GM21423 (cell line): ENCODE data around the gene PCID2.
"Not testable (repeated sequence)": the region's sequence is repeated elsewhere in the genome, so short reads cannot be mapped to it uniquely, and the experiment has no call there.

Experiments
- ATAC-seq: cut with Tn5 transposase; IDR thresholded peaks from one replicate; pipeline ENCODE4 v1.9.1; 2021; ENCODE audit warnings: mild to moderate bottlenecking, moderate library complexity; ENCODE audit not compliant: unreplicated experiment

The PCID2 gene

DNA sequence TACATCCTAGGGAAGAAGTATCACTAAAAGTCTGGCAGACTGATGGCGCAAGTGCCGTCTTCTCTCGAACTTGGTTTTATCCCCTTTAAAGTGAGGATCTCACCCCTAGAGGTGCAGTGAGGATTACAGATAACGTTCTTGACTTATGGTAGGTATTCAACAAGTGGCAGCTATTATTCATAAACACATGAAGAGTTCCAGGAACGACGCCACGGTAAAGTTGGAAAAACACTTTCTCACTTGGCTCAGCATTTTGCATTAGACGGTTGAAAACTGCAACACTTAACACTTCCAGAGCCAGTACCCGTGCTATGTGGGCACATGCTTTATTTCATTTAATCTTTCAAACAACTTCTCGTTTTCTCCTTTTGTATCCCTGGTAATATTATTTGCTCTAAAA lies 41.3 kb downstream of the PCID2 start:
- ATAC-seq = no peak

DNA sequence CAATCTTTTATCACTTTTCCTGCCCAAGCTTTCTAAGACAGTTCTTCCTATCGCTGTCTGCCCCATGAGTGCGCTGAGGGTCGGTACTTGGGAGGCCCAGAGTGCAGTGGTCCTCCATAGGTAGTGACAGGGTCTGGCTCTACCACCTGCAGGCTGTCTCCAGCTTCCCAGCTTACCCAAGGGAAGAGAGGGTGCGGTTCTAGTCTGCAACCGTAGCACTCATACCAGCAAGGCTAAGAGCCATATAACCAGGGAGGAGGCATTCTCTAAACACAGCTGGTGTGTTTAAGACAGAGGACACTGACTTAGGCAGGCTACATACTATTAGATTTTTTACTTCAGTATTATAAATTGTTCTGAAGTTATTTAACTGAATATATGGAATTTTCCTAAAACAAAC lies 41.8 kb downstream of the PCID2 start:
- no peak for ATAC-seq

DNA sequence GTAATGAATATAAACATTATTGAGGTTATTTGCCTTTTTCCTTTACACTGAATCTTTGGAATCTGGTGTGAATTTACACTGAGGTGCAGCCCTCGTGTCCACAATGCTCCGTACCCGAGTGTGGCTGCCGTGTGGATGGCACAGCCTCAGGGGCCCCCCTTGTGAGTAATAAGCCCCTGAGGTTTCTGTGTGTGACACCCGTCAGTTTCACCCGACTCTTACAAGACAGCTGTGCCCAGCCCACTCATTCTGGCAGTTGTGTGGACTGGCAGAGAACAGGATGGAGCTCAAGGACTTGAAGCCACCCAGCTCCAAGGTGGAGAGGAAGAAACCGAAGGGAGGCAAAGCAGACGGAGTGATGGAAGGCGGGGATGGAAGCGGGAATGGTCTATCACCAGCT lies 42.2 kb downstream of the PCID2 start:
- ATAC-seq = no peak

DNA sequence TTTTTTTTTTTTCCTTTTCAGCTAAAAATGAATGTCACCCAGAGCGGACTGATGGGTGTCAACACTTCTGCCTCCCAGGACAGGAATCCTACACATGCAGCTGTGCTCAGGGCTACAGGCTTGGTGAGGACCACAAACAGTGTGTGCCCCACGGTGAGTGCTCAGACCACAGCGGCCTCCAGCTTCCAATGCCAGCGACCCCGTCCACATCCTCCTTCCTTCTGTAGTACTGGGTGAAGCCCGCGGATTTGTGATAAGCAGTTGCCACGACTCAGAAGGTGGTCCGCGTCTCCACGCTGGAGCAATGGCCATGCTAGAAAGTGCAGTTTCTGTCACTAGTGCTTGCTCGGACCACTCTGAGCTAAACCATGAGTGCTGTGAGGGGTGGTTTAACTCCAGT lies 44.0 kb downstream of the PCID2 start:
- ATAC-seq = no peak

DNA sequence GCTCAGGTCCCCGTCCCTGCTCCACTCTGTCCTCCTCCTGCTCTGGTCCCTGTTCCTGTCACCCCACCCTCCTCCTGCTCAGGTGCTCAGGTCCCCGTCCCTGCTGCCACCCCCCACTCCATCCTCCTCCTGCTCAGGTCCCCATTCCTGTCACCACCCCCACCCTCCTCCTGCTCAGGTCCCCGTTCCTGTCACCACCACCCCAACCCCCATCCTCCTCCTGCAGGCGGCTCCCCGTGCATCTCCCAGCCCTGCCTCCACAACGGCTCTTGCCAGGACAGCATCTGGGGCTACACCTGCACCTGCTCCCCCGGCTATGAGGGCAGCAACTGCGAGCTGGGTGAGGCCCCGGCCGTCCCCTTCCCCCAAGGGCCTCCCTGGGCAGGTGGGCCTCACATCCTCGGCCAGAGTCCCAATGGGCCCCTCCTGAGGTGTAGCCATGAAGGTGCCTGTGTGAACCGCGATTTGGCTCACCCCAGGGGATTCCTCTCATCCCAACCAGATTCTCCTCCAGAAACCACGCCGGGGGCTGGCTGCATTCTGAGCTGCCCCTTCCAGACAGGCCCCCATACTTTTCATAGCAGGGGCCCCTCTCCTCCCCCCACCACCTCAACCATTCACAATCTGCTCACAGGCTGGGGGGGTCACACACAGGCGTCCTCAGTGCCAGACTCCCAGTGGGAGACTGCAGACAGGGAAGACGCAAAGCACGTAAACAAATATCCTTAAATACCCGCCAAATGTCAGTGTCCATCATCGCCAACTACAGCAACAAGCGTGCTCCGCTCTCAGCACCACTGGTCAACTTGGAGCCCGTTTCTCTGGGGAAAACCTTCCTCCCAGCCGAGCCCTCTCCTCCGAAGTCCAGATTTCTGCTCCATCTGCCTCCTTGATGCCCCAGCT lies 45.4 kb downstream of the PCID2 start:
- no peak for ATAC-seq

DNA sequence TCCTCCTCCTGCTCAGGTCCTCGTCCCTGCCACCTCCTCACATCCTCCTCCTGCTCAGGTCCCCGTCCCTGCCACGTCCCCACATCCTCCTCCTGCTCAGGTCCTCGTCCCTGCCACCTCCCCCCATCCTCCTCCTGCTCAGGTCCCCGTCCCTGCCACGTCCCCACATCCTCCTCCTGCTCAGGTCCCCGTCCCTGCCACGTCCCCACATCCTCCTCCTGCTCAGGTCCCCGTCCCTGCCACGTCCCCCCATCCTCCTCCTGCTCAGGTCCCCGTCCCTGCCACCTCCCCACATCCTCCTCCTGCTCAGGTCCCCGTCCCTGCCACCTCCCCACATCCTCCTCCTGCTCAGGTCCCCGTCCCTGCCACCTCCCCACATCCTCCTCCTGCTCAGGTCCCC lies 46.5 kb downstream of the PCID2 start:
- not testable (repeated sequence) for ATAC-seq

DNA sequence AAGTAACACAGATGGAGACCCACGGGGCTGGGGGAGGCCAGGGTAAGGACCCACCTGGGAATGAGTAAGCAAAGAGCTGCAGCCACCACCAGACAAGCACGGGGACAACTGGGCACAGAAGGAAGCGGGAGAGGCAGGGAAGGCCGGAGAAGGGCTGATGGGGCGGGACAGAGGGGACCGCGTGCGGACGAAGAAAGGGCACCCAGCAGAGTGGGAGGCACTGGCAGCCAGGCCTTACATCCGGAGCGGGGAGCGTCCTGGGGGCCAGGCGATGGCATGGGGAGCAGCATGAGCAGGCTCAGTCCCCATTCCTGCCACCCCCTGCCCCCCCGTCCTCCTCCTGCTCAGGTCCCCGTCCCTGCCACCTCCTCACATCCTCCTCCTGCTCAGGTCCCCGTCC lies 47.0 kb downstream of the PCID2 start:
- no peak for ATAC-seq

DNA sequence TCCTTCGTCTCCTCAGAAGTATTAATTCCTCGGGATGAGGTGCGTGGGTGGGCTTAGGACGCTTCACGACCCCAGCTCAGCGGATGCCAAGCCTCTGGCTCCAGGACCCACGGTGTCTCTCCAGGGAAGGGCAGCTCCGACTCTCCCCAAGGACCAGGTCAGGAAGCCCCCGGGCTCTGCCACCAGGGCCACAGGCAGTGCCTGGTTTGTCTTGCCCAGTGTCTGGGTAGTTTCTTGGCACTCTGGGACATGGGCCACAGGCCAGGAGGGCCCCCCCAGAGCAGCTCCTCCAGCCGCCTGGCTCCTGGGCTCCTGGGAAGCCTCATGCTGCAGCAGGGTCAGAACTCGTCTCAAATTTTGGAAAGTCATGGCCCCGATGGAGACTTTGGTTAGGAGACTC lies 47.5 kb downstream of the PCID2 start:
- ATAC-seq = no peak

DNA sequence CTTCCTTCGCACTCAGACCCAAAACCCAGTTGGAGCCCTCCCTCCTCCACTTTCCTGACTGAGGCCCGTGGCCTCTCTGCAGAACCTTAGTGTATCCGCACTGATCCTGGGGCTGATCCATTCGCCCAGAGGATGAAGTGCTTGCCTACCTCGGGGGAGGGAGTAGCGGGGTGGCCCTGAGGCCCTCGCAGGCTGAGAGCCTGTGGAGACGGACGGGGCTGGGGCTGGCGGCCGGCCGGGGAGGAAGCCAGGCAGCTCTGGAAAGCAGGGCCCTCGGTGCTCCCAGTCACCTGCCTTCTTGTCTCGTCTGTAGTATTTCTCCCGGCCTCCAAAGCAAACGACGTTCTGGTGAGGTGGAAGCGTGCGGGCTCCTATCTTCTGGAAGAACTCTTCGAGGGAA lies 48.8 kb downstream of the PCID2 start:
- no peak for ATAC-seq

DNA sequence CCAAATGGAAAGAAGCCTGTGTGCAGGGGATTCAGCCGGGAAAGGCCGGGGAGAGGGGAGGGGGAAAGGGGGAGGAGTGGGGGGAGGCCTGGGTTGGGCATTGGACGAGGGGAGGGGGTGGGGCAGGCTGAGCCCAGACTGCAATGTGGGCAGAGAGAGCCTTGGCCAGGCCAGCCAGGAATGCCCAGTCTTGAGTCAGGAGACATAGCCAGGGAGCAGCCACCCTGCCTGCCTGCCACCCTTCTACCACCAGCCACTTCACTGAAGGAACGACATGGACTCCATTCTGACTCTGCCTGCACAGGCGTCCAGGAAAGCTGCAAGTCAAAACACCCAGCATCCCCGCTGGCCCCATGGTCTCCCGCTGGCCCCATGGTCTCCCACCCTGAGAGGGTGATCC lies 49.5 kb downstream of the PCID2 start:
- no peak for ATAC-seq

DNA sequence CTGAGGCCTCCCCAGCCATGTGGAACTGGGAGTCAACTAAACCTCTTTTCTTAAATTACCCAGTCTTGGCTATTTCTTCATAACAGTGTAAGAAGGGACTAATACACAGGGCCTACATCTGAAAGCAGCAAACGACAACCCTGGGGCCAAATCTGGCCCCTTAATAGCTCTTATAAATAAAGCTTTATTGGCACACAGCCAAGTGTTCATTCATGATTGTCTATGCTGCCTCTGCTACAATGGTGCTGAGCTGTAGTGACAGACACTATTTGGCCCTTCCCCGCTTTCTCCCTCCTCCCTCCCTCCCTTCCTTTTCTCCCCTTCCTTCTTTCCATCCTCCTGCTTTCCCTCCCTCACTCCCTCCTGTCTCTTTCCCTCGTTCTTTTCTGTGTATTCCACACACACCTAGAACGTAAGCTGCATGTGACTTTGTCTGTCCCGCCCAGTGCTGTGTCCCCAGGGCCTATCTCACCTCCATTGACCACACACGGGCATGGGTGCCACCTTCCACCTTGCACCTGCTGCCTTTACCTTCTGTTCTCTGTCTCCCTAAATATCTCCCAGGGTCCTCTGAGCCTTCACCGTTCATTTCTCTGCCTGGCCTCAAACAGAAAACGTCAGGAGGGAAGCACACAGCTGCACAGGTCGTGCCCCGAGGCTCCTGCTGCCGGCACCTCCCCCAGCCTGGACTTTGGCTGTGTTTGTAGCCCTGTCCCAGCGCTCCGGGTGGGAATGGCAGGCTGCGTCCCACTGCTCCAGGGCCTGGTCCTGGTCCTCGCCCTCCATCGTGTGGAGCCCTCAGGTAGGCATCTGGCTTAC lies 50.3 kb downstream of the PCID2 start, which contains the start of gene PROZ:
TSS of gene PROZ (plus strand) at position 720 of the 819 bp plus-strand sequence. CDS start at position 733, 13 bp downstream.
- no peak for ATAC-seq

DNA sequence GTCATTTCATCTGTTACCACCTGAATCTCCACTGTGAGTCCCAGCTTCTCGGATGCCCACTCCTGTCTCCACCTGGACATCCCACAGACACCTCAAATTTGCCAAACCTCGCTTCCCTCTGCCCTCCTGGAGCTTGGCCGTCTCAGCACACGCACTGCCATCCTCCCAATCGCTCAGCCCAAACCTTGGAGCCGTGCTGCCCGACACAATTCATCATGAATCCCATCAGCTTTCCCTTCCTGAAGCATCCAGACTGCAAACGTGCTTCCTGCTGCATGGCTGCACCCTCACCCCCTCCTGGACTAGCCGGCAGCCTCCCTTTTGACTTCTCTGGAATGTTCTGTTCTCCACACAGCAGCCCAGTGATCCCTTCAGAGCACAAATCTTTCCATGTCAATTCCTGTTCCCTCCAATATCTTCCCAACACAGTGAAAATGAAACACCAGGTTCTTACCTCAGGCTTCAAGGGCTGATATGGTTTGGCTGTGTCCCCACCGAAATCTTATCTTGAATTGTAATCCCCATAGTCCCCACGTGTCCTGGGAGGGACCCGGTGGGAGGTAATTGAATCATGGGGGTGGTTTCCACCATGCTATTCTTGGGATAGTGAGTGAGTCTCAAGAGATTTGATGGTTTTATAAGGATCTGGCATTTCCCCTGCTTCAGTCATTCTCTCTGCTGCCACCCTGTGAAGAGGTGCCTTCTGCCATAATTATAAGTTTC lies 51.1 kb downstream of the PCID2 start:
- no peak for ATAC-seq

DNA sequence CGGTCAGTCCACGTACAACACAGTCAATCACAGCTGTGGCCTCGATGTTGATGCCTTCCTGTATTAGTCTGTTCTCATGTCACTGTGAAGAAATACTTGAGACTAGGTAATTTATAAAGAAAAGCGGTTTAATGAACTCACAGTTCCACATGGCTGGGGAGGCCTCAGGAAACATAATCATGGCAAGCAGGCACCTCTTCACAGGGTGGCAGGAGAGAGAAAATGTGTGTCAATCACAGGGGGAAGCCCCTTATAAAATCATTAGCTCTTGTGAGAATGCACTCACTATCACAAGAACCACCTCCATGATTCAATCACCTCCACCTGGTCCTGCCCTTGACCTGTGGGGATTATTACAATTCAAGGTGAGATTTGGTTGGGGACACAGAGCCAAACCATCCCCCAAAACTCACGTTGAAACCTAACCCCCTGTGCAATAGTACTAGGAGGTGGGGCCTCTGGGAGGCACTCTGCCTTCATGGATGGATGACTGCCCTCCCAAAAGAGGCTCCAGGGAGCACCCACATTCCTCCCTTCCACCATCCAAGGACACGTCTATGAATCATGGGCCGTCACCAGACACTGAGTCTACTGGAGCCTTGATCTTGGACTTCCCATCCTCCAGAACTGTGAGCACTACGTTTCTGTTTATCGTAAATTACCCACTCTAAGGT lies 52.4 kb downstream of the PCID2 start:
- ATAC-seq = no peak

DNA sequence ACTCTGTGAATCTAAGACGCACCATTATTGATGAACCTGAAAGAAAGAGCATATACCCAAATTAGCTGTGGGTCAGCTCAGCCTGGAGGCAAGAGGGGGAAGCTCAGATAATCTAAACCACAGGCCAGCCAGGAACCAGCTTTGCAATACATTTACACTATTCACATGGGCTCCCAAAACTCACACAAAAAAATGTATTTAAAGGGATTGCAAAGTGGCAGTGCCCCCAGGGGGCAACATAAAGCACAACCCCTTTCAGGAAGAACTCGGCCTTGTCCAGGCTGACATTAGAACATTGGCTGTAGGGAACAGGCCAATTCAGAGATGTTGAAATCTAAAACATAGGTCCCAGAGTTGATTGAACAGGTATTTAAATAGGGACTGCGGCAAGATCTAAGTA lies 53.3 kb downstream of the PCID2 start:
- no peak for ATAC-seq

DNA sequence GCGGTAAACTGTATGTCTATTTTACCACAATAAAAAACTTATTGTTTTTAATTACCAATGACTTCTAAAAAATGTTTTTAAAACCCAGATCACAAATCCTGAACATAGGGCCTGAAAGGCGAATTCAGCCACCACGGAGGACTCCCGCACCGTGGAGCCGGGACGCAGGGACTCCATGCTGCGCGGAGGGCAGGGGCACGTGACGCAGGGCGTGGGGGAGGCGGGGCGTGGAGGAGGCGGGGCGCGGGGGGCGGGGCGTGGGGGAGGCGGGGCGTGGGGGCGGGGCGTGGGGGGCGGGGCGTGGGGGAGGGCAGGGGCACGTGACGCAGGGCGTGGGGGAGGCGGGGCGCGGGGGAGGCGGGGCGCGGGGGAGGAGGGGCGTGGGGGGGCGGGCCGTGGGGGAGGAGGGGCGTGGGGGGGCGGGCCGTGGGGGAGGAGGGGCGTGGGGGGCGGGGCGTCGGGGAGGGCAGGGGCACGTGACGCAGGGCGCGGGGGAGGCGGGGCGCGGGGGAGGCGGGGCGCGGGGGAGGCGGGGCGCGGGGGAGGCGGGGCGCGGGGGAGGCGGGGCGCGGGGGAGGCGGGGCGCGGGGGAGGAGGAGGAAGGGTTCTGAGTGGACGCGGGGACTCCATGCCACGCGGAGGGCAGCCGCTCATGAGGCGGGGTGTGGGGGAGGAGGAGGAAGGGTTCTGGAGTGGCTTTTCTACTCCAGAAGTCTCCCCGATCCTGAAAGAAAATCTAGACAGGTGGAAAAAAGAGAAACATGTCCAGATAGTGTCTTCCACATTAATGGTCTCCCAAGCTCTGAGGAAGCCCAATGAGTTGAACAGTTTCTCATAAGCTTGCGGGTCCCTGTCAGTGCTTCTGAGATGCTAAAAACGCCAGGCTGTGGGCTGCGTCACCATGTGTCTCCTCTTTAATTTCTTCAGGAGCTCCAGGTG lies 54.4 kb downstream of the PCID2 start:
- peak; percentile 70 for ATAC-seq

DNA sequence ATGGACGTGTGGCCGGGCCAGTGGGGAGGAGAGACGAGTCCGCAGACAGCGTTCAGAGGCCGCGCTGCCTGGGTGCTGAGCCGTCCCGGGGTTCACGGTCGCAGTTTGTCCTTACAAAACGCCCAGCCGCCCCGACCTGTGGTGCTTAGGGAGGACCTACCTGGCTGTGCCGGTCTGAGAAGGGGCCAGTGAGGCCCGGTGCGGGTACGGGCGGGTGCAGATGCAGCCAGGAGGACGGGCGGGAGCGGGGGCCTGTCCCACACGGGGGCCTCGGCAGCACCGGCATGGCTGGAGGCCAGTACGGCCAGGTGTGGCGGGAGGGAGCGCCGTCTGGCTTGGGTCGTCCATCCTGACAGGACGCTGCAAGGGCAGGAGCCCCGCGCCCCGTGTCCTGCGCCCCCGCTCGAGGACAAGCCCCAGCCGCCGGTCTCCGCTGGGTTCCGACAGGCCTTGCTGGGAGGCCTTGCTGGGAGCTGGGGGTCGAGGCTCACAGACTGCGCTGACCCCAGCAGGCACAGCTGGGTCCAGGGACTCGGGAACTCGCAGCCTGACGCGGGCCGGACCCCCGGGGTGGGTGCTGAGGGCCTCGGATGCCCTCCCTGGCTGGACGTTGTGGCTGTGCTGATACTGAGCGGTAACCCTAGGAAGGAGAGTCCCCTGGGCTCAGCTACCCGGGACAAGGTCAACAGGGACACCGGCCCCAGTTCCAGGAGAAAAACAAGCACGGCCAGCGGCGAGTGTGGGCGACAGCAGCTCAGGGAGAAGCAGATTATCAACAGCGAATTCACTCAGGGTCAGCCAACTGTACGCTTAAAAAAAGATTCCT lies 55.3 kb downstream of the PCID2 start:
- peak; percentile 23 for ATAC-seq

DNA sequence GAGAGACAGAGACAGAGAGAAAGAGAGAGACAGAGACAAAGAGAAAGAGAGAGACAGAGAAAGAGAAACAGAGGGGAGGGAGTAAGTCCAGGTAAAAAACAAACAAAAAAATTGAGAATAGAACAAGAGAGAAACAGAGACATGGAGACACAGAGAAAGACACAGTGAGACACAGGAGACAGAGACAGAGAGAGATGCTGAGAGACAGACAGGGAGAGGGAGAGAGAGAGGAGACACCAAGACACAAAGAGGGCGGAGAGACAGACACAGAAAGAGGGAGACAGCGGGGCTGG lies 55.8 kb downstream of the PCID2 start:
- no peak for ATAC-seq

DNA sequence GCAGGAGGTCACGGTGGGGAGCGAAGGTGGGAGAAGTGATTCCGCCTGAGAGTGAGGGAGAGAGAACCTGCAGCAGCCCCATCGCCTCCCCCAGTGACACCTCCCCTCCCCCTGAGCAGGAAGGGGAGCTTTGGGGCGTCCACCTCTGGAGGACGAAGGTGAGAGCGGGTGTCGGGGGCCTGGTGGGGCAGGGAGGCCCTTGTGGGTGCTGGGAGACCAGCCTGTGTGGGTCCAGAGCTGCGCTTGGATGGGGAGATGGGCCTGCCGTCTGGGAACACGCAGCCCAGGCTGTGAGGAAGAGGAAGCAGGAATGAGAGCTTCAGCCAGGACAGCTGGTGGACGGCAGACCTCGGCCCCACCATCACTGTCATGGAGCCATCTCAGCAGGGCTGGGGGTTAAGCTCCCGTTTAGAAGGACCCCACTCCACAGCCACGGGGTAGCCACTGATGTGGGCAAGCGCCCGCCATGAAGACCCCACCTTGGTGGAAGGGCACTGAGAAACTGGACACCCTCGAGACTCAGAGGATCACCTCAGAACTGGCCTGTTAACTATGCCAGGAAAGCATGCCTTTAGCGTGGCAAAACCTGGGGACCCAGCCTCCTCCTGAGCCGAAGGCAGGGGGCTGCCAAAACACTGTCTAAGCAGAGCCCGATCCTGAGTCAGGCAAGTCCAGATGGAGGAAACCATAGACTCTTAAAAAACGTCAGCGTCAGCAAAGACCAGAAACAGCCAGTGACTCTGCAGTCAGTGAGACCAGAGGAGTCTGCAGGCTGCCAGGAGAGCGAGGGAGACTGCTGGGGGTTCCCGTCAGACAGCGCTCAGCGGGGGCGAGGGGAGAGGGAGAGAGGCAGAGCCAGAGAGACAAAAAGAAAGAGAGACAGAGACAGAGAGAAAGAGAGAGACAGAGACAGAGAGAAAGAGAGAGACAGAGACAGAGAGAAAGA lies 56.5 kb downstream of the PCID2 start:
- no peak for ATAC-seq
